ENCODE results near the gene POR. TPM values are rescaled to one million over a fixed set of nuclear protein-coding genes. Genes with fewer than 3 reads are reported as not detected.

The POR gene
- total RNA-seq, 1 experiment from 2014 or later: 162 TPM

DNA sequence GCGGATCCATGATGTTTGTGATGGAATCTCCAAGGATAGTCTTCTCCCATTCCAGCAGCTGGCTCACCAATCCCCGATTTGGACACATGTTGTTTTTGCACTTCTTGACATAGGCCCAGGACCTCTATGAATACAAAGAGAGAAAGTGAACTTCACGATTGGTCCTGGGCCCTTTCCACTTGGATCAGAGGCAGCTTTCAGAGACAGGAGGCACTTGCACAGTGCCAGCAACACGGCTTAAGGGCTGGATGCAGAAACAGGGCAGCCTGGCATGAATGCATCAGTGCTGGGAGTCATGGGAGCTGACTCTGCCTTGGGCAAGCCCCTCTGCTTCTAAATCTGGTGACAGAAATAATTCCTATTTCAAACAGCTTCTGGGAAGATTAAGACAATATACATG, 81.5 kb downstream of the POR start:
- H3K4me3 ChIP-seq (ENCODE audit: low read depth, low read length): no peak overlapping the region
- no peak for DNase-seq
- peaks cover 45% of the 10 kb centered on the region for H3K36me3 Mint-ChIP-seq (ENCODE audit: insufficient read depth, unreplicated experiment)
- H3K4me1 Mint-ChIP-seq (ENCODE audit: low read depth, unreplicated experiment): peaks cover 12% of the 10 kb centered on the region
- no peaks in the 10 kb centered on the region for H3K9me3 Mint-ChIP-seq (ENCODE audit: unreplicated experiment)
- H3K9me3 ChIP-seq: no peaks in the 10 kb centered on the region
- no peak overlapping the region for H3K4me3 Mint-ChIP-seq (ENCODE audit: unreplicated experiment)
- peaks cover 21% of the 10 kb centered on the region for H3K4me1 ChIP-seq
- H3K27me3 ChIP-seq (replicated peaks; ENCODE audit: control insufficient read depth, insufficient read depth, low read length): no peaks in the 10 kb centered on the region
- intact Hi-C loops (cut with micrococcal nuclease; ENCODE audit: unreplicated experiment): loop anchor here (10.0 kb wide), 1 partner anchor 122 kb away; the partner anchor contains the start of gene RHBDD2
- peaks cover 2% of the 10 kb centered on the region for H3K36me3 ChIP-seq (ENCODE audit: control insufficient read depth, insufficient read depth, low read length)
- BruUV-seq (replicated peaks): no TSS peak
- POLR2A ChIA-PET: no interaction called here
- TF ChIP-seq, protein P1, sequence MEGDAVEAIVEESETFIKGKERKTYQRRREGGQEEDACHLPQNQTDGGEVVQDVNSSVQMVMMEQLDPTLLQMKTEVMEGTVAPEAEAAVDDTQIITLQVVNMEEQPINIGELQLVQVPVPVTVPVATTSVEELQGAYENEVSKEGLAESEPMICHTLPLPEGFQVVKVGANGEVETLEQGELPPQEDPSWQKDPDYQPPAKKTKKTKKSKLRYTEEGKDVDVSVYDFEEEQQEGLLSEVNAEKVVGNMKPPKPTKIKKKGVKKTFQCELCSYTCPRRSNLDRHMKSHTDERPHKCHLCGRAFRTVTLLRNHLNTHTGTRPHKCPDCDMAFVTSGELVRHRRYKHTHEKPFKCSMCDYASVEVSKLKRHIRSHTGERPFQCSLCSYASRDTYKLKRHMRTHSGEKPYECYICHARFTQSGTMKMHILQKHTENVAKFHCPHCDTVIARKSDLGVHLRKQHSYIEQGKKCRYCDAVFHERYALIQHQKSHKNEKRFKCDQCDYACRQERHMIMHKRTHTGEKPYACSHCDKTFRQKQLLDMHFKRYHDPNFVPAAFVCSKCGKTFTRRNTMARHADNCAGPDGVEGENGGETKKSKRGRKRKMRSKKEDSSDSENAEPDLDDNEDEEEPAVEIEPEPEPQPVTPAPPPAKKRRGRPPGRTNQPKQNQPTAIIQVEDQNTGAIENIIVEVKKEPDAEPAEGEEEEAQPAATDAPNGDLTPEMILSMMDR (IDR thresholded peaks at IDR 0.05; ENCODE audit: insufficient read depth in 1 of 2, low read depth in 1 of 2, low read length in 1 of 2, severe bottlenecking in 1 of 2, unreplicated experiment in 1 of 2): no peak
- CTCF ChIA-PET: no interaction called here
- H3K27ac Mint-ChIP-seq (ENCODE audit: unreplicated experiment): no peak overlapping the region
- no peaks in the 10 kb centered on the region for H3K27me3 Mint-ChIP-seq (ENCODE audit: insufficient read depth, unreplicated experiment)

DNA sequence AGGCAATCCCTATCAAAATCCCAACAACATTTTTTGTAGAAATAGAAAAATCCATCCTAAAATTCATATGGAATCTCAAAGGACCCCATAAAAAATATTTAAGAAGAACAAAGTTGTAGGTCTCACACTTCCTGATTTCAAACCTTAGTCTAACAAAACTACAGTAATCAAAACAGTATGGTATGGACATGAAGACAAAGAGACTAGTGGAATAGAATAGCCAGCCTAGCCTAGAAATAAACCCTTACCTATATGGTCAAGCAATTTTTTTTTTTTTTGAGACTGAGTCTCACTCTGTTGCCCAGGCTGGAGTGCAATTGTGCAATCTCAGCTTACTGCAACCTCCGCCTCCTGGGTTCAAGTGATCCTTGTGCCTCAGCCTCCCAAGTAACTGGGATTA, 83.1 kb downstream of the POR start:
- no peak overlapping the region for H3K4me3 ChIP-seq (ENCODE audit: low read depth, low read length)
- Mint-ChIP-seq H3K36me3 (ENCODE audit: insufficient read depth, unreplicated experiment) (peaks cover 41% of the 10 kb centered on the region), H3K27me3 (ENCODE audit: insufficient read depth, unreplicated experiment) (no peaks in the 10 kb centered on the region), H3K4me1 (ENCODE audit: low read depth, unreplicated experiment) (peaks cover 9% of the 10 kb centered on the region), H3K4me3 (ENCODE audit: unreplicated experiment) (no peak overlapping the region), H3K9me3 (ENCODE audit: unreplicated experiment) (no peaks in the 10 kb centered on the region), H3K27ac (ENCODE audit: unreplicated experiment) (no peak overlapping the region)
- TF ChIP-seq, protein P1 (IDR thresholded peaks at IDR 0.05; ENCODE audit: insufficient read depth in 1 of 2, low read depth in 1 of 2, low read length in 1 of 2, severe bottlenecking in 1 of 2, unreplicated experiment in 1 of 2): no peak
- CTCF ChIA-PET: no interaction called here
- peaks cover 5% of the 10 kb centered on the region for H3K4me1 ChIP-seq
- intact Hi-C loops (cut with micrococcal nuclease; ENCODE audit: unreplicated experiment): loop anchor here (10.0 kb wide), 1 partner anchor 123 kb away; the partner anchor contains the start of gene RHBDD2
- no TSS peak for BruUV-seq (replicated peaks)
- H3K36me3 ChIP-seq (ENCODE audit: control insufficient read depth, insufficient read depth, low read length): no peaks in the 10 kb centered on the region; the same call in none of the 2 replicates
- POLR2A ChIA-PET: no interaction called here
- no peaks in the 10 kb centered on the region for H3K27me3 ChIP-seq (replicated peaks; ENCODE audit: control insufficient read depth, insufficient read depth, low read length)
- no peaks in the 10 kb centered on the region for H3K9me3 ChIP-seq
- DNase-seq: no peak

DNA sequence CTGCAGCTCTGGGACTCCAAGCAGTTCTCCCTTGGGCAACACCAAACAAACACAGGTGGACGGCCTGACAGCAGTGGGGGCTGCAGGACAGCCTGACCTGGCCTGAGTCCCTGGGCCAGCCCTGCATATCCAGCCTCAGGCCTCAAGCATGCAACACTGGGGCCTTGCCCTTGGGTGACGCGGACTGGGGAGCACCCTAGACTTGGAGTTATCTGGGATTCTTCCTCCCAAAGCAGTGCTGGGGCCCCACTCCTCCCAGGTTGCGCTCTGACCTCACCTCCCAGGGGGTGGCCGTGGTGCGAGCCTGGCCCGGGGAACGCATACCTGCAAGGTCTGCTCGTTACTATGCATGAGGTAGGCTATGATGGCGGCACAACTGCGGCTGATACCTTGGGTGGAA, 85.6 kb downstream of the POR start:
- POLR2A ChIA-PET: no interaction called here
- Histone ChIP-seq H3K4me1 (no peaks in the 10 kb centered on the region), H3K4me3 (ENCODE audit: low read depth, low read length) (no peak overlapping the region), H3K9me3 (no peaks in the 10 kb centered on the region), H3K27me3 (replicated peaks; ENCODE audit: control insufficient read depth, insufficient read depth, low read length) (no peaks in the 10 kb centered on the region), H3K36me3 (ENCODE audit: control insufficient read depth, insufficient read depth, low read length) (no peaks in the 10 kb centered on the region; the same call in none of the 2 replicates)
- DNase-seq: no peak
- Mint-ChIP-seq H3K4me1 (ENCODE audit: low read depth, unreplicated experiment) (peaks cover 3% of the 10 kb centered on the region), H3K9me3 (ENCODE audit: unreplicated experiment) (no peaks in the 10 kb centered on the region), H3K36me3 (ENCODE audit: insufficient read depth, unreplicated experiment) (peaks cover 25% of the 10 kb centered on the region), H3K27ac (ENCODE audit: unreplicated experiment) (no peak overlapping the region), H3K4me3 (ENCODE audit: unreplicated experiment) (no peak overlapping the region), H3K27me3 (ENCODE audit: insufficient read depth, unreplicated experiment) (no peaks in the 10 kb centered on the region)
- BruUV-seq (replicated peaks): no TSS peak
- TF ChIP-seq, protein P1 (IDR thresholded peaks at IDR 0.05; ENCODE audit: insufficient read depth in 1 of 2, low read depth in 1 of 2, low read length in 1 of 2, severe bottlenecking in 1 of 2, unreplicated experiment in 1 of 2): no peak
- intact Hi-C loops (cut with micrococcal nuclease; ENCODE audit: unreplicated experiment): no loop called here
- CTCF ChIA-PET: no interaction called here

Measured in Caco-2 (cell line).